Keratinocyte (primary cell): ENCODE data around the gene ST8SIA2.

Source experiments
- CTCF ChIP-seq, 3 experiments: IDR thresholded peaks in 1 of 3; conservative IDR thresholded peaks in 1 of 3; optimal IDR thresholded peaks in 1 of 3; 2 replicates in 2 of 3; 3 replicates in 1 of 3; pipeline versions ENCODE3 to v1.5.1; 2011; ENCODE audit warnings: low read length in 3 of 3, mild to moderate bottlenecking in 3 of 3, moderate library complexity in 2 of 3, control low read depth in 1 of 3, inconsistent platforms in 1 of 3; ENCODE audit not compliant: insufficient read depth in 2 of 3; ENCODE audit errors: extremely low read depth in 1 of 3
- EZH2 ChIP-seq: IDR thresholded peaks from one replicate; pipeline ENCODE4 v1.6.1; 2012; ENCODE audit warnings: inconsistent platforms, mild to moderate bottlenecking, low read length, moderate library complexity

- no peak for TF ChIP-seq CTCF (optimal IDR thresholded peaks at IDR 0.05 in 1 of 3, IDR thresholded peaks at IDR 0.05 in 1 of 3, conservative IDR thresholded peaks at IDR 0.05 in 1 of 3; ENCODE audit: extremely low read depth in 1 of 3, insufficient read depth in 2 of 3, low read length in 3 of 3)
- no peak for TF ChIP-seq EZH2
Observed at GRCh38 chr15:92402751-92403150, 9.1 kb downstream of the ST8SIA2 start.
